Loucy (cell line): ENCODE measurements around the gene TMC3.

Experiments
- EZH2phosphoT487 ChIP-seq: fragments of 200-600 bp; IDR thresholded peaks from 2 replicates; pipeline ENCODE4 v1.6.1; 2018; ENCODE audit warnings: antibody characterized with exemption, mild to moderate bottlenecking, moderate library complexity, borderline replicate concordance
- TF ChIP-seq, protein P1 (sequence below): fragments of 200-600 bp; sonication (generic); conservative IDR thresholded peaks from 2 replicates; pipeline ENCODE4 v1.5.1; 2014; ENCODE audit warnings: mild to moderate bottlenecking, antibody characterized with exemption, low read length

DNA sequence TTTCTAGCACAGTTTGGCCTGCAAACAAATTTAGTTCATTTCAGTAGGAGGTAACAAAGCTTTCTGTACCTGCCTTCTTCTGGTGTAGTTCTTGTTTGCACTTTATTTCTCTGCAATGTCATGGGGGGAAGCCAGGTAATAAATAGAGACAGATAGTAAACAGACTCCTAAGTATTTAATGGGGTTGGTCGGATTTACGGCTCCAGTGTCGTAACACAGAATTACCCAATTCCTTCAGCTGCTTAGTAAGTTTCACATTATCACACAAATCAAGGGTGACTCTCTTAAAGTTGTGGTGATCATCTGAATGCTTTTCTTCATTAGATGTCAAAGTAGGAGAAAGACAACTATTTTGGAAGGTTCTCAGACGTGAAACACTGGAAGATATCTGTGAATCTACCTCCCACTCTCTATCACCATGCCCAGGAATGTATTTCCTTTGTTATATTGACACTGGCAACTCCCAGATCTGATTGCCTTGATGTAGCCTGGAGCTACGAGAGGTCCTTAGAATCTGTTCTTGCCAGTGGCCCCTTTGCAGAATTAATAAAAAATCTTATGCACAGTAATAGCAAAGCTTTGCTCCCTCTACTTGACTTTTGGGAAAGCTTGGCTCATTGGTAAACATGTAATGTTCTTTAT is 25.0 kb upstream of the TMC3 start:
- TF ChIP-seq, protein P1, sequence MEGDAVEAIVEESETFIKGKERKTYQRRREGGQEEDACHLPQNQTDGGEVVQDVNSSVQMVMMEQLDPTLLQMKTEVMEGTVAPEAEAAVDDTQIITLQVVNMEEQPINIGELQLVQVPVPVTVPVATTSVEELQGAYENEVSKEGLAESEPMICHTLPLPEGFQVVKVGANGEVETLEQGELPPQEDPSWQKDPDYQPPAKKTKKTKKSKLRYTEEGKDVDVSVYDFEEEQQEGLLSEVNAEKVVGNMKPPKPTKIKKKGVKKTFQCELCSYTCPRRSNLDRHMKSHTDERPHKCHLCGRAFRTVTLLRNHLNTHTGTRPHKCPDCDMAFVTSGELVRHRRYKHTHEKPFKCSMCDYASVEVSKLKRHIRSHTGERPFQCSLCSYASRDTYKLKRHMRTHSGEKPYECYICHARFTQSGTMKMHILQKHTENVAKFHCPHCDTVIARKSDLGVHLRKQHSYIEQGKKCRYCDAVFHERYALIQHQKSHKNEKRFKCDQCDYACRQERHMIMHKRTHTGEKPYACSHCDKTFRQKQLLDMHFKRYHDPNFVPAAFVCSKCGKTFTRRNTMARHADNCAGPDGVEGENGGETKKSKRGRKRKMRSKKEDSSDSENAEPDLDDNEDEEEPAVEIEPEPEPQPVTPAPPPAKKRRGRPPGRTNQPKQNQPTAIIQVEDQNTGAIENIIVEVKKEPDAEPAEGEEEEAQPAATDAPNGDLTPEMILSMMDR, result no peak
- no peak for TF ChIP-seq EZH2phosphoT487
